GM18499 (cell line): ENCODE results near the gene CDX1.
"Not testable (repeated sequence)": the region's sequence is repeated elsewhere in the genome, so short reads cannot be mapped to it uniquely, and the experiment has no call there.

Source experiments
- ATAC-seq: cut with Tn5 transposase; IDR thresholded peaks from one replicate; pipeline ENCODE4 v1.9.1; 2021; ENCODE audit warnings: moderate number of reproducible peaks; ENCODE audit not compliant: insufficient read depth, unreplicated experiment

The CDX1 gene

DNA sequence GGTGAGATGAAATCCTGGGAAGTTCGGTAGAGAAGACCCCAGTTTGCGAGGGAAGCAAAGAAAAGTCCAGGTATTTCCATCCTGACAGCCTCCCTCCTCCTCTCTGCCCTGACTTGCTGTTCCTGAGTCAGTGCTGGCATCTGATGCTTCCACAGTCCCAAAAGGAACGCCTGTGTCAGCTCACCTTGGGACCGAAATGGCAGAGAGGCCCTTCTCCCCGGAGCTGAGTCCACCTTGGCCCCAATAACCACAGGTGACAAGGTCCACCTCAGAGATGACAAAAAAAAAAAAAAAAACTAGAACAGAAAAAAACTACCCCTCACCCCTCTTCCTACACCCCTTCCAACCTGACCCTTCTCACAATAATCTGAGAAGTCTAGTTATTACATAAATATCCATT is 54.9 kb downstream of the CDX1 start:
- no peak for ATAC-seq

DNA sequence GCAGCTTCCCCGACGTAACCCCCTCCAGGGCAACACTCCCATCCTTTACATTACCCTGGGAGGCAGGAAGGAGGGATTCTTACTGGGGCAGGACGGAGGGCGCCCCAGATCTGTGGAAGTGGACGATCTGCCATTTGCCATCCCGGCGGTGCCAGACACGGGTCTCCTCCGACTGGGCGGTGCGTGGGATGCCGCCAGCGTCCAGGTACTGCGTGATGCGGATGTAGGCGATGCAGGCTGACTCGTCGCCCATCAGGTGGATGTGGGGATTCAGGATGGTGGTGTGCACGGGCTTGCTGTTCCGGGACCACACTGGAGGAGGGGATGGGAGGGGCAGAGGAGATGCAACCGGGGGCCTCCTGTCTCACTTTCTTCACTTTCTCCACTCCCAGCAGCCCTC is 56.3 kb downstream of the CDX1 start:
- no peak for ATAC-seq

DNA sequence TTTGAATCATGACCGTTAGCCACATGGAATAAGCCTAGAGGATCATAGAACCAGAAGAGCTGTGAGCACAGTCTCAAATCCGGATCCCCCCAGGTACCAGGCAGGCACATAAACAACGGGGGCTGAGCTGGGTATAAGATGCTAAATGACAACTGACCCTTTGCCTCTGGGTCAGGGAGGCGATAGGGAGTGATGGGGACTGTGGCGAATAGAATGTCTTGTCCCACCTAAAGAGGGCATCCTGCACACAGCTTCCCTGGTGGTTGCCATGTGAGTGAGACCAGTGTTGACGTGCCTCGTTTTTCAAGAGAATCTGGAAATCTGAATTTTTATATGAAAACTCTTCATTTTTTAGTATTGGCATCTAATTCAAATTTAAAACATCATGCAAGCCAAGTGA is 56.9 kb downstream of the CDX1 start:
- no peak for ATAC-seq

DNA sequence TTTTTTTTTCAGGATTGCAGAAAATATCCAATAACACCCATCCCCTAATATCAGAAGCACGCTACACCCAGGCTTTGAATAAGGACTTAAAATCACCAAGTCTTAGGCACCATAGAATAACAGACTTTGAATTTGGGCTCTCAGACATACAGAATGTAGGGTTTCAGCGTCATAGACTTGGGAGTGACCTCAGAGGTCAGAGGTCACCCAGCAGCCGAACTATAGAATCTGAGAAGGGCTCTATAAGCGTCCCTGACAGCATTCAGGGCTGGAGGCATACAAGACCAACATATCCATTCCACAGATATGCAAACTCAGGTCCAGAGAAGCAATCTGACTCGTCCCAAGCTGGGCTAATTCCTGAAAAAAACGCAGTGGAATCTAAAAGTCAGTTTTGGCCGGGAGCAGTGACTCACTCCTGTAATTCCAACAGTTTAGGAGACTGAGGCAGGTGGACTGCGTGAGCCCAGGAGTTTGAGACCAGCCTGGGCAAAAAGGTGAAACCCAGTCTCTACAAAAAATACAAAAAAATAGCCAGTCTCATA is 58.0 kb downstream of the CDX1 start:
- ATAC-seq = no peak

DNA sequence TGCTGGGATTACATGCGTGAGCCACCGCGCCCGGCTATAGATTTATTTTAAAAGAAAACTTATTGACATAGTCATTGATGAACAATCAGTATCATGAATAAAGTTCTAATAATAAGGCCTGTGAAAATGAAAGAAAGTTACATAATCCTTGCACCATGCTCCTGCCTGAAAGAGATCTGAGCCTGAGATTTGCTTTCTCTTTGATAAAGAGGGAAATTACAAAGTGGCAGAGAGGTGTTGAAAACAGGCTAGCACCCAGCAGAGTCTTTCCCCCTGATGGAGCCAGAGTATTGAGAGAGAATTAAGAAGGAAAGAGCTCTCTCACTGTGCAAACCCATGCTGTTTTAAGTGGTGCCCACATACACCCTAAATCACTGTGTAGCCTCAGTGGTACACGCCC is 60.5 kb downstream of the CDX1 start:
- ATAC-seq = no peak

DNA sequence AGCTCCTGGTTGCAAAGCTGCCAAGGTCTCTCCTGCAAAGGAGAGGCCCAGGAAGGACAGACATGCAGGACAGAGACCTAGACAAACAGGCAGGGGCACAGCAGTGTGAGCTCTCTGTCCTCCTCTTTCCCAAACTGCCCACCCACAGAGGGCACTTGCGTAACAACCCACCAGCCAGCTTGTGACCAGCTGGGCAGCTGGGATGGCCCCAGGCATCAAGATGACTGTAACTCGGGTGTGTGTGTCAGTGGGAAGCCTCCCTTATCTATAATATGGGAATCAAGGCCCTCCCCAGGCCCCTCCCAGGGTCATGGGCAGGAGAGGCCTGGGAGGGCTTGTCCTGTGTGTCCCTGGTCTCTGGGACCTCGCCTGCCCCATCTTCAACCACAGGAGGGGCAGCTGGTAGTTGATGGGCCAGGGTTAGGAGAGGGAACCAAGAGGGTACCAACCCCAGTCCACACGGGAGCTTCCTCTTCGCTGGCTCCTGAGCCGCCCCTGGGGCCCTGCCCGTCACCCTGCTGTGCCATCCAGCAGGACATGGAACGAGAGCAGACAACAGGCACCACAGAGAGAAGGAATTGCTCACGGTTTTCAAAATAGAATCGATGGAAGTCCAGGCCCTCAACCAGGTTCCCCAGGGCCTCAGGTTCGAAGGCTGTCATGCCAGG is 61.2 kb downstream of the CDX1 start:
- ATAC-seq = no peak

DNA sequence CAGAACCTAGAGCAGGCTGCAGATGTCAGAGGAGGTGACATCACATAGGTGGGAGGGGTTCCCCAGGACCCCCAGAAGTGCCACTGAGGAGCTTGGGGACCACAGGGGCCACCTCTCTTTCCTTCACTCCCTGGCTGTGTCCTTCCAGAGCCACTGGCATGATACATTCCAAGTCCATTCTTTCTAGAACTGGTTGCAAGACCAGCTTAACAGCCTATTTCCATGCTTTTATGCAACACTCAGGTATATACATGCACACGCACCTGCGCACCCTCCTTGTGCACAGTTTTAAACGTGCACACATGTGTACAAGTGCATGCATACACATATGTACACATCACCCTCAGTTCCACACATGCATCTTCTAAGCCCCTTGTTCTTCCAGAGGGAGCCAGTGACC is 63.0 kb downstream of the CDX1 start:
- no peak for ATAC-seq

DNA sequence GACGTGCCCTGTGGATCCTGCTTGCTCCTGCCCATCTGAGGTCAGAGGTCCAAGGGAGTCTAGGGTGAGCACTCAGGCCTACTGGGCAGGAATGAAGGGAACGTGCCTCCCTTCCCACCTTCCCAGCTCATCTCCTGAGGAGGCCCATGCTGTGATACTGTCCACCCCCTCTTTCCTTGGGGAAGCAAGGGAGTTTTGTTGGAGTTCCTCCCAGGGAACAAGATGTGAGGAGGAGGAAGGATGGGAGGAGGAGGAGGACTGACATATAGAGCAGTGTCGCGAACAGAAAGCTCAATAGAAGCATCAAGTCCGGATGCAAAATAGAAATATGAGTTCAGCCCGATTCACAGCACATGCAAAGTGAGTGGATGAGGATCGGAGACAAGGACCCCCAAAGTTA is 64.3 kb downstream of the CDX1 start:
- no peak for ATAC-seq

DNA sequence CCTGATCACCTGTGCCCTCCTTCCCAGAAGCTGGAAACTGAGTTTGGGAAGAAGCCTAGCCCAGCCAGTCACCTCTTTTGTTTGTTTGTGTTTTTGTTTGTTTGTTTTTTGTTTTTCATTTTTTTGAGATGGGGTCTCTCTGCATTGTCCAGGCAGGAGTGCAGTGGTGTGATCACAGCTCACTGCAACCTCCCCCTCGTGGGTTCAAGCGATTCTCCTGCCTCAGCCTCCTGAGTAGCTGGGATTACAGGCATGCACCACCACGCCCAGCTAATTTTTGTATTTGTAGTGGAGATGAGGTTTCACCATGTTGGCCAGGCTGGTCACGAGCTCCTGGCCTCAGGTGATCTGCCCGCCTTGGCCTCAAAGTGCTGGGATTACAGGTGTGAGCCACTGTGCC is 67.1 kb downstream of the CDX1 start:
- ATAC-seq = not testable (repeated sequence)
